ENCODE data around the gene LRRC10. TPM values are rescaled to one million over a fixed set of nuclear protein-coding genes. Genes with fewer than 3 reads are reported as not detected.

Gene LRRC10
- total RNA-seq, 3 donors from 2014 or later, result not detected

DNA sequence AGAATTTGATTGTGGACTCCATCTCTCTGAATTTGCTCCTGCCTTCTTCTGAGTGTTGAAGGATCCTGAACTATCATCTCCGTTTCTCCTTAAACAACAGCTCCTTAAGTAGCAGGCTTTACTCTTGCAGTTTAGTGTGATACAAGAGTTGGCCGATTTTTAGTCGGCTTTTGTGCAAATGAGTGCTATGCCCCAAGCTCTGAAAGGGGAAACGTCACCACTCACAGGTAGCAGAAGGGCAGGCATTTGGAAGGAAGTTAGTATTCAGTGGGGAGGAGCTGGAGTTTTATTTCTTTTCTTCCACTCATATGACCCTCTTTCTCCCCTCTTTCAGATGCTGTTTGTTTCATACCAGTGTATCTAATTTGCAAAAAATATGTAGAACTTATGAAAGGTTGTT is 36.5 kb upstream of the LRRC10 start:
- H3K27me3 ChIP-seq, result no peaks in the 10 kb centered on the region
- no peak overlapping the region for H3K27ac ChIP-seq
- no peak overlapping the region for H3K4me3 ChIP-seq
- no peak for DNase-seq (ENCODE audit: low spot score in 2 of 2)
- no peak for TF ChIP-seq POLR2AphosphoS5 (IDR thresholded peaks at IDR 0.05)
- no peak for TF ChIP-seq POLR2A (IDR thresholded peaks at IDR 0.05)
- TF ChIP-seq, protein P1, sequence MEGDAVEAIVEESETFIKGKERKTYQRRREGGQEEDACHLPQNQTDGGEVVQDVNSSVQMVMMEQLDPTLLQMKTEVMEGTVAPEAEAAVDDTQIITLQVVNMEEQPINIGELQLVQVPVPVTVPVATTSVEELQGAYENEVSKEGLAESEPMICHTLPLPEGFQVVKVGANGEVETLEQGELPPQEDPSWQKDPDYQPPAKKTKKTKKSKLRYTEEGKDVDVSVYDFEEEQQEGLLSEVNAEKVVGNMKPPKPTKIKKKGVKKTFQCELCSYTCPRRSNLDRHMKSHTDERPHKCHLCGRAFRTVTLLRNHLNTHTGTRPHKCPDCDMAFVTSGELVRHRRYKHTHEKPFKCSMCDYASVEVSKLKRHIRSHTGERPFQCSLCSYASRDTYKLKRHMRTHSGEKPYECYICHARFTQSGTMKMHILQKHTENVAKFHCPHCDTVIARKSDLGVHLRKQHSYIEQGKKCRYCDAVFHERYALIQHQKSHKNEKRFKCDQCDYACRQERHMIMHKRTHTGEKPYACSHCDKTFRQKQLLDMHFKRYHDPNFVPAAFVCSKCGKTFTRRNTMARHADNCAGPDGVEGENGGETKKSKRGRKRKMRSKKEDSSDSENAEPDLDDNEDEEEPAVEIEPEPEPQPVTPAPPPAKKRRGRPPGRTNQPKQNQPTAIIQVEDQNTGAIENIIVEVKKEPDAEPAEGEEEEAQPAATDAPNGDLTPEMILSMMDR (IDR thresholded peaks at IDR 0.05), result no peak
- no peaks in the 10 kb centered on the region for H3K9me3 ChIP-seq
- intact Hi-C loops (cut with DNase I; ENCODE audit: low total_unique reads), result no loop called here
- H3K4me1 ChIP-seq, result no peaks in the 10 kb centered on the region
- H3K36me3 ChIP-seq, result no peaks in the 10 kb centered on the region

DNA sequence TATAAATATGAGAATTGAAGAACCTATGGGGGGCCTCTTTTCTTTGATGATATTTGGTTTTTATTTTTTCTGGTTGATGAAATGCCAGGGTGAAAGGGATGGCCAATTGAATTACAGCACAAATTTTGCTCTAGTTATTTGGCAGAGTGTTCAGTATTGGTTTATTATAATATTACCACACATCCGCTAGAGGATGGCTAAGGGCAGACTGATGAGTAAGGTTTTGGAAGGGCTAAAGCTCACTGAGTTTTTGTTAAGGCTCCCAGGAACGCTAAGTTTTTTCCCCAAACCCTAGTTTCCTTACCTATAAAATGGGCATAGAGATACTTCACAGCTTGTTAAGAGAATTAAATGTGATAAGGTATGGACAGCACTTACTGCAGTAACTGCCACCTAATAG is 34.3 kb upstream of the LRRC10 start:
- H3K27ac ChIP-seq, result no peak overlapping the region
- intact Hi-C loops (cut with DNase I; ENCODE audit: low total_unique reads), result no loop called here
- no peaks in the 10 kb centered on the region for H3K9me3 ChIP-seq
- H3K36me3 ChIP-seq, result no peaks in the 10 kb centered on the region
- DNase-seq (ENCODE audit: low spot score in 2 of 2), result no peak
- H3K4me3 ChIP-seq, result no peak overlapping the region
- TF ChIP-seq POLR2A (IDR thresholded peaks at IDR 0.05) (no peak), POLR2AphosphoS5 (IDR thresholded peaks at IDR 0.05) (no peak)
- TF ChIP-seq, protein P1 (IDR thresholded peaks at IDR 0.05), result no peak
- no peaks in the 10 kb centered on the region for H3K4me1 ChIP-seq
- H3K27me3 ChIP-seq, result no peaks in the 10 kb centered on the region

DNA sequence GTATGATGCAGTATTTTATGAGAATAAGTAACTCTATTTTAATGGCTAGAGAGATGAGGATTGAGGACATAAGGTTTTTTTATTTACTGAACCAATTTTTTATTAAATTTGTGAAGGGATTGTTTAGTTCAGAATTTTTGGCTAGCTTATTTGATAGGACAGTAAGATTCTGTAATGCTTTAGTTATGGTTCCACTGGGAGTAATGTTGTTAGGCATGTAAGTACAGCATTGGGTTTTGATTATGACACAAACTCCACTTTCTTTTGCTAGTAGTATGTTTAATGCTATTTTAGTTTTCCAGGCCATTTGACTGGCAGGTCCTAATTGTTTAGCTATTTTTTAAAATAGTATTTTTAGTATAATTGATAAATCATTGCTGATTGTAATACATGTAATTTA is 33.8 kb upstream of the LRRC10 start:
- H3K27ac ChIP-seq, result no peak overlapping the region
- H3K4me1 ChIP-seq, result no peaks in the 10 kb centered on the region
- no peaks in the 10 kb centered on the region for H3K36me3 ChIP-seq
- no peaks in the 10 kb centered on the region for H3K9me3 ChIP-seq
- H3K27me3 ChIP-seq, result no peaks in the 10 kb centered on the region
- TF ChIP-seq, protein P1 (IDR thresholded peaks at IDR 0.05), result no peak
- TF ChIP-seq POLR2AphosphoS5 (IDR thresholded peaks at IDR 0.05) (no peak), POLR2A (IDR thresholded peaks at IDR 0.05) (no peak)
- H3K4me3 ChIP-seq, result no peak overlapping the region
- DNase-seq (ENCODE audit: low spot score in 2 of 2), result no peak
- intact Hi-C loops (cut with DNase I; ENCODE audit: low total_unique reads), result no loop called here

DNA sequence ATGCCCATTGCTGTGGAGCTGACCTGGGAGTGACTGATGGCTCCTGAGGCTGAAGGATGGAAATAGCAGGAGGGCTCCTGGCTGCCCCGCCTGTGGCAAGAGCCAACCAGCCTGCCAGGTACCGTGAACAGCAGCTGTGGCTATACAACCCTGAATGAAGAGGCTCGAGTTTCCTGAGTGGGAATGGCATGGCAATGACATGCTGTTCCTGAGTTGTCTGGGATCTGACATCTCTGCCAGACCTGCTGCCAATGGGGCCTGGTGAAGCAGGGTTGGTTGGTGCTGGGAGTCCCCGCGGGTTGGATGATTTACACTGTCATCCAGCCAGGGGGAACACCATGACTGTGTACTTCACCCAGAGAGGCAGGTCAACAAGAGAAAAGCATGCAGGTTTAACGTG is 31.8 kb upstream of the LRRC10 start:
- Histone ChIP-seq H3K27ac (no peak overlapping the region), H3K9me3 (no peaks in the 10 kb centered on the region), H3K36me3 (no peaks in the 10 kb centered on the region), H3K4me1 (no peaks in the 10 kb centered on the region), H3K27me3 (no peaks in the 10 kb centered on the region), H3K4me3 (no peak overlapping the region)
- TF ChIP-seq POLR2A (IDR thresholded peaks at IDR 0.05) (no peak), POLR2AphosphoS5 (IDR thresholded peaks at IDR 0.05) (no peak)
- TF ChIP-seq, protein P1 (IDR thresholded peaks at IDR 0.05), result no peak
- DNase-seq (ENCODE audit: low spot score in 2 of 2), result no peak
- intact Hi-C loops (cut with DNase I; ENCODE audit: low total_unique reads), result no loop called here

DNA sequence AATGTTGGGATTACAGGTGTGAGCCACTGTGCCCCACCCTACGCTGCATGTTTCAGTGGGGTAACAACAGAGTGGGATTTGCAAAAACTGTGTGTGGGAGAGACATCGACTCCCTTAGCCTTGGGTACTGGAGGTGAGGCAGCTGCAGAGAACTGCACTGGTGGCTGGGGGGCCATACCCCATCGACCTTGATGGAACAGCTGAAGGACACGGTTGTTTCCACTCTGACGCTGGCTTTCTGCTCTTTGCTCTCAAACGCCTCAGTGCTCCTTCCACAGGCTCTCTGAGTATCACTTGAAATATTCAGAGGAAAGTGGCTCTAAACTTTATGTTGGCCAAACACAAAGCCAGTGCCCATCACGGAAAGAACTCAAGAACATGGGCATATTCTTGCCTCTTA is 30.8 kb upstream of the LRRC10 start:
- TF ChIP-seq POLR2A (IDR thresholded peaks at IDR 0.05) (no peak), POLR2AphosphoS5 (IDR thresholded peaks at IDR 0.05) (no peak)
- TF ChIP-seq, protein P1 (IDR thresholded peaks at IDR 0.05), result no peak
- no peaks in the 10 kb centered on the region for H3K4me1 ChIP-seq
- no peaks in the 10 kb centered on the region for H3K36me3 ChIP-seq
- intact Hi-C loops (cut with DNase I; ENCODE audit: low total_unique reads), result no loop called here
- H3K27ac ChIP-seq, result no peak overlapping the region
- H3K27me3 ChIP-seq, result no peaks in the 10 kb centered on the region
- no peak for DNase-seq (ENCODE audit: low spot score in 2 of 2)
- H3K9me3 ChIP-seq, result no peaks in the 10 kb centered on the region
- H3K4me3 ChIP-seq, result no peak overlapping the region

Measured in breast epithelium (tissue), 4 donors.